ENCODE results near the gene ZDHHC14.

GRCh38 chr6:157530724-157531168 is 149.8 kb downstream of the ZDHHC14 start:
- no peak for TF ChIP-seq CTCF (IDR thresholded peaks at IDR 0.05; ENCODE audit: low read depth, low read length)
- TF ChIP-seq, protein P1, sequence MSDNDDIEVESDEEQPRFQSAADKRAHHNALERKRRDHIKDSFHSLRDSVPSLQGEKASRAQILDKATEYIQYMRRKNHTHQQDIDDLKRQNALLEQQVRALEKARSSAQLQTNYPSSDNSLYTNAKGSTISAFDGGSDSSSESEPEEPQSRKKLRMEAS (IDR thresholded peaks at IDR 0.05; ENCODE audit: low read depth, low read length): no peak

Measured in NB4 (cell line).